ENCODE data around the gene GPRC6A. TPM values are rescaled to one million over a fixed set of nuclear protein-coding genes. Genes with fewer than 3 reads are reported as not detected.

The GPRC6A gene
- total RNA-seq, 6 experiments from 2014 or later = not detected

- H3K27ac Mint-ChIP-seq = no peak overlapping the region
- peak; percentile 30 for DNase-seq
- no peaks in the 10 kb centered on the region for H3K36me3 Mint-ChIP-seq (ENCODE audit: low read depth)
- H3K9me3 Mint-ChIP-seq = no peaks in the 10 kb centered on the region
- TF ChIP-seq, protein P1, sequence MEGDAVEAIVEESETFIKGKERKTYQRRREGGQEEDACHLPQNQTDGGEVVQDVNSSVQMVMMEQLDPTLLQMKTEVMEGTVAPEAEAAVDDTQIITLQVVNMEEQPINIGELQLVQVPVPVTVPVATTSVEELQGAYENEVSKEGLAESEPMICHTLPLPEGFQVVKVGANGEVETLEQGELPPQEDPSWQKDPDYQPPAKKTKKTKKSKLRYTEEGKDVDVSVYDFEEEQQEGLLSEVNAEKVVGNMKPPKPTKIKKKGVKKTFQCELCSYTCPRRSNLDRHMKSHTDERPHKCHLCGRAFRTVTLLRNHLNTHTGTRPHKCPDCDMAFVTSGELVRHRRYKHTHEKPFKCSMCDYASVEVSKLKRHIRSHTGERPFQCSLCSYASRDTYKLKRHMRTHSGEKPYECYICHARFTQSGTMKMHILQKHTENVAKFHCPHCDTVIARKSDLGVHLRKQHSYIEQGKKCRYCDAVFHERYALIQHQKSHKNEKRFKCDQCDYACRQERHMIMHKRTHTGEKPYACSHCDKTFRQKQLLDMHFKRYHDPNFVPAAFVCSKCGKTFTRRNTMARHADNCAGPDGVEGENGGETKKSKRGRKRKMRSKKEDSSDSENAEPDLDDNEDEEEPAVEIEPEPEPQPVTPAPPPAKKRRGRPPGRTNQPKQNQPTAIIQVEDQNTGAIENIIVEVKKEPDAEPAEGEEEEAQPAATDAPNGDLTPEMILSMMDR (IDR thresholded peaks at IDR 0.05) = peak; percentile 81
- no peaks in the 10 kb centered on the region for H3K4me1 Mint-ChIP-seq (ENCODE audit: low read depth)
- peaks cover 2% of the 10 kb centered on the region; the same call in 1 of the 2 replicates for H3K27me3 Mint-ChIP-seq (ENCODE audit: insufficient read depth)
- peak overlapping the region; percentile 42; the same call in 1 of the 2 replicates for H3K4me3 Mint-ChIP-seq
Measured at GRCh38 chr6:116779573-116780164, 49.2 kb downstream of the GPRC6A start.

DNA sequence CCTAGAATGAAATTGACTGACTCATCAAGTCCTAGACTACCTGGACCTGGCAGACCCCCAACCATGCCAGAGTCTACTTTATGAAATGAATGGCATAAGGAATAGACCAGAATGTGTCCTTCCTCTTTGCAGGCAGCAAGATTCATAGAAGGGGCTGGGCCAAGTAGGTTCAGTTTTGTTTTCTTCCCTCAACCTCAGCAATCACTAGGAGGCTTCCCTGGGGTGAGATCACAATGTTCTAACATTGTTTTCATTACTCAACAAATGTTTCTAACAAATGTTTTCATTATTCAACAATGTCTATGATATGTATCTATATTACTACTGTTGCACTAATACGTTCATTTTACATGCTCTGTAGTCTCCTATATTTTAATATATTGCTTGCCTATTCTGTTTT lies 55.0 kb downstream of the GPRC6A start:
- H3K4me1 Mint-ChIP-seq (ENCODE audit: low read depth) = no peaks in the 10 kb centered on the region
- no peaks in the 10 kb centered on the region for H3K36me3 Mint-ChIP-seq (ENCODE audit: low read depth)
- H3K27me3 Mint-ChIP-seq (ENCODE audit: insufficient read depth) = peaks cover 3% of the 10 kb centered on the region
- no peak overlapping the region for H3K4me3 Mint-ChIP-seq
- TF ChIP-seq, protein P1 (IDR thresholded peaks at IDR 0.05) = no peak
- no peak overlapping the region for H3K27ac Mint-ChIP-seq
- DNase-seq = no peak
- no peaks in the 10 kb centered on the region for H3K9me3 Mint-ChIP-seq

DNA sequence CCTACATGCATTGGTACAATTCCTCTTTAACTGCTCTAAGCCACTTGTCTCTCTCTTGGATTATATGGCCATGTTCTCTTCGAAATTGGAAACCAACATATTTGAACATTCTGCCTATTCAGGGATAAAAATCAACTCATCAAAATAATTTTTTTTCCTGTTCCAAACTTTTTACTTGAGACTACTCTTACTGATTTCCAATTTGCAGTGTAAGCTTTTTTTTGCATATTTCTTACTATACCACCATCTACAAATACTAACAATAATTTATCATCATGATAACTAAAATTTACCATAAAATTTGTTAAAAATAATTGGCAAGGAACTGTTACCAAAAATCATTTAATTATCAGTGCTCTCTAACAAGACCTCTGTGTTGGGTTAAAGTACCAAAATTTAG lies 56.4 kb downstream of the GPRC6A start:
- no peak overlapping the region for H3K27ac Mint-ChIP-seq
- H3K9me3 Mint-ChIP-seq = no peaks in the 10 kb centered on the region
- DNase-seq = no peak
- H3K27me3 Mint-ChIP-seq (ENCODE audit: insufficient read depth) = peaks cover 3% of the 10 kb centered on the region
- TF ChIP-seq, protein P1 (IDR thresholded peaks at IDR 0.05) = no peak
- H3K36me3 Mint-ChIP-seq (ENCODE audit: low read depth) = no peaks in the 10 kb centered on the region
- no peak overlapping the region for H3K4me3 Mint-ChIP-seq
- H3K4me1 Mint-ChIP-seq (ENCODE audit: low read depth) = no peaks in the 10 kb centered on the region

DNA sequence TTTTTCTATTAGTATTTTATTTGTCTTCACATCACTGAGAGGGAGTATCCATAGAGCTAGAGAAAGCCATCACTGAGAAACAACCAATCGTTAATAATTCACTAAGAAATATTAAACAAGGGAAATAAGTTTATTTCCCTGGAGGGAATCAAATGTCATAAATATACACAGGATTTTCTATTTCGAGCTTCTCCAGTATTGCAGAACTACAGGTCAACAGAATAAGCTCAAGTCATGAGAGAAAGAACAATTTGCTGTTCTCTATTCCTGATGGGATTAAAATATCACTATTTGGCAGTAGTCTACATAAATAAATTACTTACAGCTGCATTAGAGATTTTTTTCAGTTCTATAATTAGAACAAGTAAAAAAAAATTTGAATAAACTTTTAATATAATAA lies 61.2 kb downstream of the GPRC6A start:
- H3K27me3 Mint-ChIP-seq (ENCODE audit: insufficient read depth) = peaks cover 6% of the 10 kb centered on the region
- TF ChIP-seq, protein P1 (IDR thresholded peaks at IDR 0.05) = no peak
- no peaks in the 10 kb centered on the region for H3K36me3 Mint-ChIP-seq (ENCODE audit: low read depth)
- H3K27ac Mint-ChIP-seq = no peak overlapping the region
- no peak overlapping the region for H3K4me3 Mint-ChIP-seq
- H3K4me1 Mint-ChIP-seq (ENCODE audit: low read depth) = peaks cover 28% of the 10 kb centered on the region
- DNase-seq = no peak
- no peaks in the 10 kb centered on the region for H3K9me3 Mint-ChIP-seq

DNA sequence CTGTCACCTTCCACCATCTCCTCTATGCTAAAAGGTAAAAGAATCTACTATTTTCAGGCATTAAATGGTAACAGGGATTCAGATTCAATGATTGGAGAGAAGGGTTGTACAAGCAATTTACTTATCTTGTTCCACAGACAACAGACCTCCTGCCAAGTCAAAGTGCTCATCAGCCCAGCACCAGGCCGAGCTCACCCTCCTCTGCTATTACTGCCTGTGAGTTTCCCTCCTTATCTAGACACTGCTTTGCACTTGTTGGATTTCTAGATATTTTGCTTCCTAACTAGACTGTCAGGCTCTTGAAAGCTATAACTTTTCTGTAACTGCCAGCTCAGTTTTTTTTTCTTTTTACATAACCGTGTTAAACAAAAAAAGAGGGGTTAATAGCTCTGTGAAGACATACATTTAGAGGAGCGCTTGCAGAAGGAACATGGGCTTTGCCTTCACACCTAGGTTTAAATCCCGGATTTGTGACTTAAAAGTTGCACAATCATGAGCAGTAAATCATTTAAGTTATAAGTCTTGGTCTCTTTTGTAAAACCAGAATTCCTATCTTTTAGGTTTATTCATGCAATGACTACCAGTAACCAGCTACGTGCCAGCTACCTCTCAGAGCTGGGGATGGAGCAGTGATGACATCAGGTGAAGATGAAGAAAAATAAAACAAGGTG lies 62.2 kb downstream of the GPRC6A start:
- H3K27me3 Mint-ChIP-seq (ENCODE audit: insufficient read depth) = peaks cover 6% of the 10 kb centered on the region
- H3K4me3 Mint-ChIP-seq = peak overlapping the region; percentile 87; the same call in 1 of the 2 replicates
- TF ChIP-seq, protein P1 (IDR thresholded peaks at IDR 0.05) = no peak
- H3K36me3 Mint-ChIP-seq (ENCODE audit: low read depth) = no peaks in the 10 kb centered on the region
- no peak for DNase-seq
- peaks cover 38% of the 10 kb centered on the region for H3K4me1 Mint-ChIP-seq (ENCODE audit: low read depth)
- no peaks in the 10 kb centered on the region for H3K9me3 Mint-ChIP-seq
- H3K27ac Mint-ChIP-seq = no peak overlapping the region
